ENCODE results near the gene BIK.

Gene BIK

DNA sequence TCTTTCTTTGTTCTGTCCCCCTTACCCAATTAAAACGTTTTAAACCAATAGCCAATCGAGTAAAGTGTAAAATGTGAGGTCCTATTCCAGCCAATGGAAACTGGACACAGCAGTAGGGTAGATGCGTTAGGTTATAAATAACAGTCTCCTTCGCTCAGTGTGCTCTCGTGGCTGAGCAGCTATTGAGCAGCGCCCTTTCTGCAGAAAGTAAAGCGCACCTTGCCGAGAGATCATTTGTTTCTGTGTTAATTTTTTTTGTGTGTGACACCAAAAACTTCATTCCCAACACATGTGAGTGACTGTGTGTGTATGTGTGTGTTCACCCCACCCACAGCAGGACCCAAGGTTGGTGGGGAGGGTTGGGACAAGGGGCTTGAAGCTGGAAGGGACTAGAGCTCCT is 14.1 kb upstream of the BIK start:
- H2AFZ ChIP-seq (ENCODE audit: low read length), result no peak overlapping the region
- H4K20me1 ChIP-seq (ENCODE audit: insufficient read depth, low read length), result no peaks in the 10 kb centered on the region
- DNase-seq, result no peak
- no peaks in the 10 kb centered on the region; the same call in 1 of the 2 replicates for H3K27me3 ChIP-seq (replicated peaks; ENCODE audit: insufficient read depth, low read length)
- TF ChIP-seq, protein P1, sequence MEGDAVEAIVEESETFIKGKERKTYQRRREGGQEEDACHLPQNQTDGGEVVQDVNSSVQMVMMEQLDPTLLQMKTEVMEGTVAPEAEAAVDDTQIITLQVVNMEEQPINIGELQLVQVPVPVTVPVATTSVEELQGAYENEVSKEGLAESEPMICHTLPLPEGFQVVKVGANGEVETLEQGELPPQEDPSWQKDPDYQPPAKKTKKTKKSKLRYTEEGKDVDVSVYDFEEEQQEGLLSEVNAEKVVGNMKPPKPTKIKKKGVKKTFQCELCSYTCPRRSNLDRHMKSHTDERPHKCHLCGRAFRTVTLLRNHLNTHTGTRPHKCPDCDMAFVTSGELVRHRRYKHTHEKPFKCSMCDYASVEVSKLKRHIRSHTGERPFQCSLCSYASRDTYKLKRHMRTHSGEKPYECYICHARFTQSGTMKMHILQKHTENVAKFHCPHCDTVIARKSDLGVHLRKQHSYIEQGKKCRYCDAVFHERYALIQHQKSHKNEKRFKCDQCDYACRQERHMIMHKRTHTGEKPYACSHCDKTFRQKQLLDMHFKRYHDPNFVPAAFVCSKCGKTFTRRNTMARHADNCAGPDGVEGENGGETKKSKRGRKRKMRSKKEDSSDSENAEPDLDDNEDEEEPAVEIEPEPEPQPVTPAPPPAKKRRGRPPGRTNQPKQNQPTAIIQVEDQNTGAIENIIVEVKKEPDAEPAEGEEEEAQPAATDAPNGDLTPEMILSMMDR (IDR thresholded peaks at IDR 0.05; ENCODE audit: low read length), result no peak
- TF ChIP-seq EZH2 (optimal IDR thresholded peaks at IDR 0.05; ENCODE audit: low read depth, low read length) (no peak), EZH2phosphoT487 (IDR thresholded peaks at IDR 0.05; ENCODE audit: low read length) (no peak)
- no peaks in the 10 kb centered on the region for H3K79me2 ChIP-seq (ENCODE audit: low read length)
- no peak overlapping the region for H3K4me2 ChIP-seq (ENCODE audit: low read depth, low read length)
- H3F3A ChIP-seq (ENCODE audit: insufficient read depth, low read length), result no peaks in the 10 kb centered on the region
- H3K4me1 ChIP-seq (ENCODE audit: low read length), result no peaks in the 10 kb centered on the region
- H3K9ac ChIP-seq (ENCODE audit: low read length), result no peak overlapping the region
- no peaks in the 10 kb centered on the region for H3K9me3 ChIP-seq (replicated peaks; ENCODE audit: insufficient read depth, low read length)
- no peaks in the 10 kb centered on the region for H3K9me2 ChIP-seq (replicated peaks; ENCODE audit: insufficient read depth, low read length)
- no peak overlapping the region for H3K27ac ChIP-seq (ENCODE audit: low read length)
- H3K4me3 ChIP-seq (ENCODE audit: low read length), result no peak overlapping the region
- H3K36me3 ChIP-seq (replicated peaks; ENCODE audit: insufficient read depth, low read length), result no peaks in the 10 kb centered on the region

DNA sequence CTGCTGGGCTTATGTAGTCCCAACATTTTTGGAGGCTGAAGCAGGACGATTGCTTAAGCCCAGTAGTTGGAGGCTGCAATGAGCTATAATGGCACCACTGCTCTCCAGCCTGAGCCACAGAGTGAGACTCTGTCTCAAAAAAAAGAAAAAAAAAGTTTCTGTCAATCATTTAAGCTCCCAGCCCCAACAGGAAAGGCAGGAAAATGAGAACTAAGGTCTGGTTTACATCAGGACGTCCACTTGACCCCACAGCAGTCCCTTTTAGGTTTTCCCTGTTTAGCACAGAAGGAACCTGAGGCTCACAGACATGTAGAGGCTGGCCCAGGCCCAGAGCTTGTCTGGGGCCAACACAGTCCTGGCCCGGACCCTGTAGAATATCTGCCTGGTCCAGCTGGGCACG is 12.2 kb upstream of the BIK start:
- no peaks in the 10 kb centered on the region for H3K79me2 ChIP-seq (ENCODE audit: low read length)
- TF ChIP-seq EZH2 (optimal IDR thresholded peaks at IDR 0.05; ENCODE audit: low read depth, low read length), result no peak
- TF ChIP-seq EZH2phosphoT487 (IDR thresholded peaks at IDR 0.05; ENCODE audit: low read length), result no peak
- TF ChIP-seq, protein P1 (IDR thresholded peaks at IDR 0.05; ENCODE audit: low read length), result no peak
- no peak for DNase-seq
- no peak overlapping the region for H2AFZ ChIP-seq (ENCODE audit: low read length)
- H3K9ac ChIP-seq (ENCODE audit: low read length), result no peak overlapping the region
- H3K4me3 ChIP-seq (ENCODE audit: low read length), result no peak overlapping the region
- no peak overlapping the region for H3K27ac ChIP-seq (ENCODE audit: low read length)
- no peaks in the 10 kb centered on the region for H3F3A ChIP-seq (ENCODE audit: insufficient read depth, low read length)
- no peaks in the 10 kb centered on the region for H3K4me1 ChIP-seq (ENCODE audit: low read length)
- H3K36me3 ChIP-seq (replicated peaks; ENCODE audit: insufficient read depth, low read length), result no peaks in the 10 kb centered on the region
- H3K9me2 ChIP-seq (replicated peaks; ENCODE audit: insufficient read depth, low read length), result no peaks in the 10 kb centered on the region
- no peak overlapping the region for H3K4me2 ChIP-seq (ENCODE audit: low read depth, low read length)
- no peaks in the 10 kb centered on the region for H3K9me3 ChIP-seq (replicated peaks; ENCODE audit: insufficient read depth, low read length)
- no peaks in the 10 kb centered on the region for H4K20me1 ChIP-seq (ENCODE audit: insufficient read depth, low read length)
- no peaks in the 10 kb centered on the region; the same call in 1 of the 2 replicates for H3K27me3 ChIP-seq (replicated peaks; ENCODE audit: insufficient read depth, low read length)

DNA sequence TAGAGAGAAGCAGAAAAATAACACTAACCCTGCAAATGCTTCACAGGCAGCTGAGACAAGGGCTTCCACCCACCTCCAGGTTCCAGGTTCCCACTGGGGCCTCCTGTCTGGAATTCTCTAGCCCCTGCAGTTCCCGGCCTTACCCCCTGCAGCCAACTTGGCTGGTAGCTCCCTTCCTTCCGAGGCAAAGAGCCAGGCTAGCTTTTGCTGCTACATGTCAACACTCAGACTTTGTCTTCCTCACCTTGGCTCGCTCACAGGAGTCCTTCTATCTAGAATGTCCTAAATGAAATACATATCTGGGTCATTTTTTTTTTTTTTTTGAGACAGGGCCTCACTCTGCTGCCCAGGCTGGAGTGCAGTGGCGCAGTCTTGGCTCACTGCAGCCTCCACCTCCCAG is 11.5 kb upstream of the BIK start:
- Histone ChIP-seq H3K4me2 (ENCODE audit: low read depth, low read length) (no peak overlapping the region), H3K9me3 (replicated peaks; ENCODE audit: insufficient read depth, low read length) (no peaks in the 10 kb centered on the region), H3K27ac (ENCODE audit: low read length) (no peak overlapping the region), H3K9ac (ENCODE audit: low read length) (no peak overlapping the region), H3F3A (ENCODE audit: insufficient read depth, low read length) (no peaks in the 10 kb centered on the region), H2AFZ (ENCODE audit: low read length) (no peak overlapping the region), H3K4me1 (ENCODE audit: low read length) (peaks cover 4% of the 10 kb centered on the region), H3K36me3 (replicated peaks; ENCODE audit: insufficient read depth, low read length) (no peaks in the 10 kb centered on the region), H3K4me3 (ENCODE audit: low read length) (no peak overlapping the region), H3K79me2 (ENCODE audit: low read length) (no peaks in the 10 kb centered on the region), H4K20me1 (ENCODE audit: insufficient read depth, low read length) (no peaks in the 10 kb centered on the region), H3K27me3 (replicated peaks; ENCODE audit: insufficient read depth, low read length) (no peaks in the 10 kb centered on the region; the same call in 1 of the 2 replicates), H3K9me2 (replicated peaks; ENCODE audit: insufficient read depth, low read length) (no peaks in the 10 kb centered on the region)
- TF ChIP-seq EZH2phosphoT487 (IDR thresholded peaks at IDR 0.05; ENCODE audit: low read length), result no peak
- TF ChIP-seq EZH2 (optimal IDR thresholded peaks at IDR 0.05; ENCODE audit: low read depth, low read length), result no peak
- TF ChIP-seq, protein P1 (IDR thresholded peaks at IDR 0.05; ENCODE audit: low read length), result no peak
- no peak for DNase-seq

All from MM.1S (cell line).